Measurements from ENCODE around the gene P4HA2. TPM values are rescaled to one million over a fixed set of nuclear protein-coding genes. Genes with fewer than 3 reads are reported as not detected.

P4HA2 gene
- total and polyA plus RNA-seq, 2 experiments from 2014 or later: 5.9 to 8.0 TPM

- TF ChIP-seq, protein P1, sequence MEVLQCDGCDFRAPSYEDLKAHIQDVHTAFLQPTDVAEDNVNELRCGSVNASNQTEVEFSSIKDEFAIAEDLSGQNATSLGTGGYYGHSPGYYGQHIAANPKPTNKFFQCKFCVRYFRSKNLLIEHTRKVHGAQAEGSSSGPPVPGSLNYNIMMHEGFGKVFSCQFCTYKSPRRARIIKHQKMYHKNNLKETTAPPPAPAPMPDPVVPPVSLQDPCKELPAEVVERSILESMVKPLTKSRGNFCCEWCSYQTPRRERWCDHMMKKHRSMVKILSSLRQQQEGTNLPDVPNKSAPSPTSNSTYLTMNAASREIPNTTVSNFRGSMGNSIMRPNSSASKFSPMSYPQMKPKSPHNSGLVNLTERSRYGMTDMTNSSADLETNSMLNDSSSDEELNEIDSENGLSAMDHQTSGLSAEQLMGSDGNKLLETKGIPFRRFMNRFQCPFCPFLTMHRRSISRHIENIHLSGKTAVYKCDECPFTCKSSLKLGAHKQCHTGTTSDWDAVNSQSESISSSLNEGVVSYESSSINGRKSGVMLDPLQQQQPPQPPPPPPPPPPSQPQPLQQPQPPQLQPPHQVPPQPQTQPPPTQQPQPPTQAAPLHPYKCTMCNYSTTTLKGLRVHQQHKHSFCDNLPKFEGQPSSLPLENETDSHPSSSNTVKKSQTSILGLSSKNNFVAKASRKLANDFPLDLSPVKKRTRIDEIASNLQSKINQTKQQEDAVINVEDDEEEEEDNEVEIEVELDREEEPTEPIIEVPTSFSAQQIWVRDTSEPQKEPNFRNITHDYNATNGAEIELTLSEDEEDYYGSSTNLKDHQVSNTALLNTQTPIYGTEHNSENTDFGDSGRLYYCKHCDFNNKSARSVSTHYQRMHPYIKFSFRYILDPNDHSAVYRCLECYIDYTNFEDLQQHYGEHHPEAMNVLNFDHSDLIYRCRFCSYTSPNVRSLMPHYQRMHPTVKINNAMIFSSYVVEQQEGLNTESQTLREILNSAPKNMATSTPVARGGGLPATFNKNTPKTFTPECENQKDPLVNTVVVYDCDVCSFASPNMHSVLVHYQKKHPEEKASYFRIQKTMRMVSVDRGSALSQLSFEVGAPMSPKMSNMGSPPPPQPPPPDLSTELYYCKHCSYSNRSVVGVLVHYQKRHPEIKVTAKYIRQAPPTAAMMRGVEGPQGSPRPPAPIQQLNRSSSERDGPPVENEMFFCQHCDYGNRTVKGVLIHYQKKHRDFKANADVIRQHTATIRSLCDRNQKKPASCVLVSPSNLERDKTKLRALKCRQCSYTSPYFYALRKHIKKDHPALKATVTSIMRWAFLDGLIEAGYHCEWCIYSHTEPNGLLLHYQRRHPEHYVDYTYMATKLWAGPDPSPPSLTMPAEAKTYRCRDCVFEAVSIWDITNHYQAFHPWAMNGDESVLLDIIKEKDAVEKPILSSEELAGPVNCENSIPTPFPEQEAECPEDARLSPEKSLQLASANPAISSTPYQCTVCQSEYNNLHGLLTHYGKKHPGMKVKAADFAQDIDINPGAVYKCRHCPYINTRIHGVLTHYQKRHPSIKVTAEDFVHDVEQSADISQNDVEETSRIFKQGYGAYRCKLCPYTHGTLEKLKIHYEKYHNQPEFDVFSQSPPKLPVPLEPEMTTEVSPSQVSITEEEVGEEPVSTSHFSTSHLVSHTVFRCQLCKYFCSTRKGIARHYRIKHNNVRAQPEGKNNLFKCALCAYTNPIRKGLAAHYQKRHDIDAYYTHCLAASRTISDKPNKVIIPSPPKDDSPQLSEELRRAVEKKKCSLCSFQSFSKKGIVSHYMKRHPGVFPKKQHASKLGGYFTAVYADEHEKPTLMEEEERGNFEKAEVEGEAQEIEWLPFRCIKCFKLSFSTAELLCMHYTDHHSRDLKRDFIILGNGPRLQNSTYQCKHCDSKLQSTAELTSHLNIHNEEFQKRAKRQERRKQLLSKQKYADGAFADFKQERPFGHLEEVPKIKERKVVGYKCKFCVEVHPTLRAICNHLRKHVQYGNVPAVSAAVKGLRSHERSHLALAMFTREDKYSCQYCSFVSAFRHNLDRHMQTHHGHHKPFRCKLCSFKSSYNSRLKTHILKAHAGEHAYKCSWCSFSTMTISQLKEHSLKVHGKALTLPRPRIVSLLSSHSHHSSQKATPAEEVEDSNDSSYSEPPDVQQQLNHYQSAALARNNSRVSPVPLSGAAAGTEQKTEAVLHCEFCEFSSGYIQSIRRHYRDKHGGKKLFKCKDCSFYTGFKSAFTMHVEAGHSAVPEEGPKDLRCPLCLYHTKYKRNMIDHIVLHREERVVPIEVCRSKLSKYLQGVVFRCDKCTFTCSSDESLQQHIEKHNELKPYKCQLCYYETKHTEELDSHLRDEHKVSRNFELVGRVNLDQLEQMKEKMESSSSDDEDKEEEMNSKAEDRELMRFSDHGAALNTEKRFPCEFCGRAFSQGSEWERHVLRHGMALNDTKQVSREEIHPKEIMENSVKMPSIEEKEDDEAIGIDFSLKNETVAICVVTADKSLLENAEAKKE (CRISPR knock-in tag; IDR thresholded peaks at IDR 0.05): no peak
- TF ChIP-seq JUNB (IDR thresholded peaks at IDR 0.05; ENCODE audit: unreplicated experiment): no peak
- TF ChIP-seq, protein P2, sequence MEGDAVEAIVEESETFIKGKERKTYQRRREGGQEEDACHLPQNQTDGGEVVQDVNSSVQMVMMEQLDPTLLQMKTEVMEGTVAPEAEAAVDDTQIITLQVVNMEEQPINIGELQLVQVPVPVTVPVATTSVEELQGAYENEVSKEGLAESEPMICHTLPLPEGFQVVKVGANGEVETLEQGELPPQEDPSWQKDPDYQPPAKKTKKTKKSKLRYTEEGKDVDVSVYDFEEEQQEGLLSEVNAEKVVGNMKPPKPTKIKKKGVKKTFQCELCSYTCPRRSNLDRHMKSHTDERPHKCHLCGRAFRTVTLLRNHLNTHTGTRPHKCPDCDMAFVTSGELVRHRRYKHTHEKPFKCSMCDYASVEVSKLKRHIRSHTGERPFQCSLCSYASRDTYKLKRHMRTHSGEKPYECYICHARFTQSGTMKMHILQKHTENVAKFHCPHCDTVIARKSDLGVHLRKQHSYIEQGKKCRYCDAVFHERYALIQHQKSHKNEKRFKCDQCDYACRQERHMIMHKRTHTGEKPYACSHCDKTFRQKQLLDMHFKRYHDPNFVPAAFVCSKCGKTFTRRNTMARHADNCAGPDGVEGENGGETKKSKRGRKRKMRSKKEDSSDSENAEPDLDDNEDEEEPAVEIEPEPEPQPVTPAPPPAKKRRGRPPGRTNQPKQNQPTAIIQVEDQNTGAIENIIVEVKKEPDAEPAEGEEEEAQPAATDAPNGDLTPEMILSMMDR (conservative IDR thresholded peaks at IDR 0.05; ENCODE audit: low read depth in 2 of 2): no peak
- TF ChIP-seq ZNF114 (CRISPR knock-in tag; IDR thresholded peaks at IDR 0.05): no peak
- TF ChIP-seq EZH2 (IDR thresholded peaks at IDR 0.05; ENCODE audit: low read depth, unreplicated experiment): no peak
- TF ChIP-seq EZH2phosphoT487 (IDR thresholded peaks at IDR 0.05; ENCODE audit: unreplicated experiment): no peak
Measured at GRCh38 chr5:132143148-132143547, 84.5 kb downstream of the P4HA2 start (continued).

DNA sequence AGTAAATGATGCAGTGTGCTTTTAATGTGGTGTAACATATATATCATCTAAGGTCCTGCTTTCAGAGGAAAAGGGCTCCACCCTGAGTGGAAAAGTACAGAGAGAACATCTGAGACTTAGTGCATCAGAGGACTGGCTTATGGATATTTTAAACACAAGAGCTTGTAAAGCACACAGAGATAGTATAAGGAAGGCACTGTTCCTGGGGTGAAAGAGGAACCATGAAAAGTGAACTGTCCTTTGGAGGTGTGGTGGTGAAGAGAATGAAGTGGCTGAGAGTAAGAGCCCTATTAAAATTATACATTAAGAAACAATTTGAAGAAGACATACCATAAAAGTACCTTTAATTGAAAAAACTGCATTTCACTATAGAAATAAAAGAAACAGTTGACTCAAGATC, 85.2 kb downstream of the P4HA2 start:
- ATAC-seq (no peak), DNase-seq (ENCODE audit: low spot score) (no peak)
- no peaks in the 10 kb centered on the region for H3K4me1 ChIP-seq (ENCODE audit: insufficient read depth)
- H2AFZ ChIP-seq: no peak overlapping the region
- H3K36me3 Mint-ChIP-seq (ENCODE audit: low read depth): peaks cover 8% of the 10 kb centered on the region; the same call in 2 of the 3 replicates
- peaks cover 31% of the 10 kb centered on the region for H3K9me3 Mint-ChIP-seq
- no peak overlapping the region for H3K4me3 ChIP-seq
- no peak overlapping the region for H3K27ac Mint-ChIP-seq
- no peak overlapping the region for H3K27ac ChIP-seq (ENCODE audit: low read depth)
- no peaks in the 10 kb centered on the region for H3K9me2 ChIP-seq (ENCODE audit: insufficient read depth)
- H3K79me2 ChIP-seq (replicated peaks; ENCODE audit: insufficient read depth): no peaks in the 10 kb centered on the region
- 0 out of 2 replicates have a peak, but pooled peaks cover 3% of the 10 kb centered on the region for H3K36me3 ChIP-seq (ENCODE audit: insufficient read depth)
- no peaks in the 10 kb centered on the region for H3K27me3 ChIP-seq (ENCODE audit: insufficient read depth)
- H3K4me3 Mint-ChIP-seq: no peak overlapping the region
- peaks cover 3% of the 10 kb centered on the region for H3K27me3 Mint-ChIP-seq (ENCODE audit: insufficient read depth, low read depth, poor library complexity)
- H4K20me1 ChIP-seq (replicated peaks; ENCODE audit: insufficient read depth): no peaks in the 10 kb centered on the region
- no peaks in the 10 kb centered on the region for H3F3A ChIP-seq (replicated peaks; ENCODE audit: low read depth)
- no peak overlapping the region for H3K4me2 ChIP-seq
- H3K4me1 Mint-ChIP-seq: no peaks in the 10 kb centered on the region
- TF ChIP-seq EZH2 (IDR thresholded peaks at IDR 0.05; ENCODE audit: low read depth, unreplicated experiment) (no peak), NANOG (IDR thresholded peaks at IDR 0.05; ENCODE audit: borderline replicate concordance) (no peak), POLR2AphosphoS5 (IDR thresholded peaks at IDR 0.05; ENCODE audit: low read depth) (no peak), EZH2phosphoT487 (IDR thresholded peaks at IDR 0.05; ENCODE audit: unreplicated experiment) (no peak), ETS1 (IDR thresholded peaks at IDR 0.05) (no peak)

All from GM23338 (cell line).